ENCODE data around the gene DBT. TPM values are rescaled to one million over a fixed set of nuclear protein-coding genes. Genes with fewer than 3 reads are reported as not detected.
"Not testable (repeated sequence)": the region's sequence is repeated elsewhere in the genome, so short reads cannot be mapped to it uniquely, and the experiment has no call there.

DBT gene
- total RNA-seq, 4 donors from 2014 or later = 1.8 to 7.6 (median 4.9) TPM

DNA sequence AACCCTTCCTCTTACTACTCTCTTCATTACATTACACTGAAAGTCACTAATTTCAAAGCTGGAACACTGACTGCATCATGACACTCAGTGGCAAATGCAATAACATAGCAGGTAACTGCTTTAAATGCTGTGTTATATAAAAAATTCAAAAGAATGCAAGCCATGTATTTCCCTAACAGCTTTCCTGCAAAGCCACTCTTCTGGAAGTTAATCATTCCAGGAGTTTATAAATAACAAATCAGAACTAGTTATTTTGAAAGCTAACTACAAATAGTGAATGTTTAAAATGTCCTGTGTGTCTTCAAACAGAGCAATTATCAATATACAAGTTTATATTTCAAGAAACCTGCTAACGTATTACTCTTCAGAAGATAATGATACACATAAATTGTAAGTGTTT lies 34.5 kb downstream of the DBT start:
- peaks cover 0 to 57% (median 21%) of the 10 kb centered on the region in 4 donors for H3K36me3 ChIP-seq
- no peak overlapping the region for H3K27ac ChIP-seq
- no peaks in the 10 kb centered on the region for H3K27me3 ChIP-seq
- 80% methylated on average over 1 of the region's 1 CpG; no CpG with 5 or more reads in 1 of the 2 donors for WGBS, 2 donors (ENCODE audit: low coverage in 1 of 2)
- intact Hi-C loops (cut with DNase I; ENCODE audit: low total_unique reads) (no loop called here), in situ Hi-C loops (cut with MboI; ENCODE audit: low pct_ligation_motif_present in 1 of 4, low pct_unique_long_range_greater_than_20kb in 1 of 4, low sequenced_read_pairs in 3 of 4) (no loop called here)
- DNase-seq = no peak
- H3K9me3 ChIP-seq = no peaks in the 10 kb centered on the region
- no peak for TF ChIP-seq POLR2A (IDR thresholded peaks at IDR 0.05)
- no peak for TF ChIP-seq EP300 (IDR thresholded peaks at IDR 0.05; ENCODE audit: low read depth)
- TF ChIP-seq, protein P1, sequence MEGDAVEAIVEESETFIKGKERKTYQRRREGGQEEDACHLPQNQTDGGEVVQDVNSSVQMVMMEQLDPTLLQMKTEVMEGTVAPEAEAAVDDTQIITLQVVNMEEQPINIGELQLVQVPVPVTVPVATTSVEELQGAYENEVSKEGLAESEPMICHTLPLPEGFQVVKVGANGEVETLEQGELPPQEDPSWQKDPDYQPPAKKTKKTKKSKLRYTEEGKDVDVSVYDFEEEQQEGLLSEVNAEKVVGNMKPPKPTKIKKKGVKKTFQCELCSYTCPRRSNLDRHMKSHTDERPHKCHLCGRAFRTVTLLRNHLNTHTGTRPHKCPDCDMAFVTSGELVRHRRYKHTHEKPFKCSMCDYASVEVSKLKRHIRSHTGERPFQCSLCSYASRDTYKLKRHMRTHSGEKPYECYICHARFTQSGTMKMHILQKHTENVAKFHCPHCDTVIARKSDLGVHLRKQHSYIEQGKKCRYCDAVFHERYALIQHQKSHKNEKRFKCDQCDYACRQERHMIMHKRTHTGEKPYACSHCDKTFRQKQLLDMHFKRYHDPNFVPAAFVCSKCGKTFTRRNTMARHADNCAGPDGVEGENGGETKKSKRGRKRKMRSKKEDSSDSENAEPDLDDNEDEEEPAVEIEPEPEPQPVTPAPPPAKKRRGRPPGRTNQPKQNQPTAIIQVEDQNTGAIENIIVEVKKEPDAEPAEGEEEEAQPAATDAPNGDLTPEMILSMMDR (IDR thresholded peaks at IDR 0.05) = no peak
- no peak for TF ChIP-seq POLR2AphosphoS5 (IDR thresholded peaks at IDR 0.05)
- H3K4me1 ChIP-seq = no peaks in the 10 kb centered on the region
- H3K4me3 ChIP-seq = no peak overlapping the region

DNA sequence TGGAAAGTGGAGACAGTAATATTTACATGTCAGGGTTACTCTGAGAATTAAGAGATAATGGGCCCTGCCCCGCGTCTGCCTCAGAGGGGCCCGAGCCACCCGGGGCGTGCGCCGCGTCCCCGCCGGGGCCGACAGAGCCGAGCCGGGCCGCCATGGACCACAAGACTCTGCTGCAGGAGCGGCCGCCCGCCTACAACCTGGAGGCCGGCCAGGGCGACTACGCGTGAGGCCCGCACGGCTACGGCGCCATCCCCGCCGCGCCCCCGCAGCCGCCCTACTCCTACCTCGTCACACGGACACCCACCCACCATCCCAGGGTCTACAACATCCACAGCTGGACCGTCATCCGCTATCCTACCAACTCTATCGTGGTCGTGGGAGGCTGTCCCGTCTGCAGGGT lies 36.5 kb downstream of the DBT start:
- TF ChIP-seq EP300 (IDR thresholded peaks at IDR 0.05; ENCODE audit: low read depth) (no peak), POLR2A (IDR thresholded peaks at IDR 0.05) (no peak), POLR2AphosphoS5 (IDR thresholded peaks at IDR 0.05) (no peak)
- TF ChIP-seq, protein P1 (IDR thresholded peaks at IDR 0.05) = no peak
- H3K9me3 ChIP-seq = no peaks in the 10 kb centered on the region
- in situ Hi-C loops (cut with MboI; ENCODE audit: low pct_ligation_motif_present in 1 of 4, low pct_unique_long_range_greater_than_20kb in 1 of 4, low sequenced_read_pairs in 3 of 4) (no loop called here), intact Hi-C loops (cut with DNase I; ENCODE audit: low total_unique reads) (no loop called here)
- DNase-seq = no peak
- H3K4me3 ChIP-seq = no peak overlapping the region
- no peak overlapping the region for H3K27ac ChIP-seq
- H3K36me3 ChIP-seq = peaks cover 0 to 51% (median 25%) of the 10 kb centered on the region in 4 donors
- no peaks in the 10 kb centered on the region for H3K4me1 ChIP-seq
- H3K27me3 ChIP-seq = no peaks in the 10 kb centered on the region
- WGBS, 2 donors (ENCODE audit: low coverage in 1 of 2) = 97% methylated on average over 37 of the region's 37 CpGs; no CpG with 5 or more reads in 1 of the 2 donors

DNA sequence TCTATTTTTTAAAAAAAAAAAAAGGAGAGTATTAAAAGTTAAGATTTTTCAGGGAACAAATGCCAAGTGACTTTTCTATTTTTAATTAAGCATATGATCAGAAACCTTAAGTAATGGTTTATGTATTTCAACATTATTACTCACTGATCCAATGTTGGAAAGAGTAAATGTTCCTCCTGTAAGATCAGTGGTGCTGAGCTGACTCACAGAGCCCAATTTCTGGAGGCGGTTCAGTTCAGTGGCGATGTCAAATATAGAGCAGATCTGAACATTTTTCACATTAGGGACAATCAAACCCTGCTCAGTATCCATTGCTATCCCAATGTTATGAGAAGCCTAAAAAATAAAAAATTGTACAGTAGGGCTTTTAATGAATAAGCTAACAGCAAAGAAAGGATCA lies 43.3 kb downstream of the DBT start:
- 97 to 100% methylated on average over 2 of the region's 2 CpGs for WGBS, 2 donors (ENCODE audit: low coverage in 1 of 2)
- no peak for TF ChIP-seq POLR2AphosphoS5 (IDR thresholded peaks at IDR 0.05)
- no peak for TF ChIP-seq POLR2A (IDR thresholded peaks at IDR 0.05)
- TF ChIP-seq, protein P1 (IDR thresholded peaks at IDR 0.05) = no peak
- no peak for TF ChIP-seq EP300 (IDR thresholded peaks at IDR 0.05; ENCODE audit: low read depth)
- DNase-seq = no peak
- Histone ChIP-seq H3K9me3 (peaks cover 4% of the 10 kb centered on the region in 2 donors), H3K4me1 (peaks cover 0 to 3% (median 0%) of the 10 kb centered on the region in 4 donors), H3K27ac (no peak overlapping the region), H3K36me3 (peaks cover 0 to 49% (median 19%) of the 10 kb centered on the region in 4 donors), H3K27me3 (no peaks in the 10 kb centered on the region), H3K4me3 (no peak overlapping the region)
- intact Hi-C loops (cut with DNase I; ENCODE audit: low total_unique reads) (no loop called here), in situ Hi-C loops (cut with MboI; ENCODE audit: low pct_ligation_motif_present in 1 of 4, low pct_unique_long_range_greater_than_20kb in 1 of 4, low sequenced_read_pairs in 3 of 4) (no loop called here)

DNA sequence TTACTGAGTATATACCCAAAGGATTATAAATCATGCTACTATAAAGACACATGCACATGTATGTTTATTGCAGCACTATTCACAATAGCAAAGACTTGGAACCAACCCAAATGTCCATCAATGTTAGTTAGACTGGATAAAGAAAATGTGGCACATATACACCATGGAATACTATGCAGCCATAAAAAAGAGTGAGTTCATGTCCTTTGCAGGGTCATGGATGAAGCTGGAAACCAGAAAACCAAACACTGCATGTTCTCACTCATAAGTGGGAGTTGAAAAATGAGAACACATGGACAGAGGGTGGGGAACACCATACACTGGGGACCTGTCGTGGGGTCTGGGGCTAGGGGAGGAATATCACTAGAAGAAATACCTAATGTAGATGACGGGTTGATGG lies 44.0 kb downstream of the DBT start:
- H3K4me1 ChIP-seq; H3K27ac ChIP-seq; DNase-seq; H3K9me3 ChIP-seq; H3K4me3 ChIP-seq; H3K27me3 ChIP-seq; in situ Hi-C loops (cut with MboI; ENCODE audit: low pct_ligation_motif_present in 1 of 4, low pct_unique_long_range_greater_than_20kb in 1 of 4, low sequenced_read_pairs in 3 of 4); intact Hi-C loops (cut with DNase I; ENCODE audit: low total_unique reads): not testable (repeated sequence)
- H3K36me3 ChIP-seq = peaks cover 0 to 53% (median 19%) of the 10 kb centered on the region in 4 donors
- WGBS, 2 donors (ENCODE audit: low coverage in 1 of 2) = 94 to 98% methylated on average over 2 of the region's 2 CpGs

DNA sequence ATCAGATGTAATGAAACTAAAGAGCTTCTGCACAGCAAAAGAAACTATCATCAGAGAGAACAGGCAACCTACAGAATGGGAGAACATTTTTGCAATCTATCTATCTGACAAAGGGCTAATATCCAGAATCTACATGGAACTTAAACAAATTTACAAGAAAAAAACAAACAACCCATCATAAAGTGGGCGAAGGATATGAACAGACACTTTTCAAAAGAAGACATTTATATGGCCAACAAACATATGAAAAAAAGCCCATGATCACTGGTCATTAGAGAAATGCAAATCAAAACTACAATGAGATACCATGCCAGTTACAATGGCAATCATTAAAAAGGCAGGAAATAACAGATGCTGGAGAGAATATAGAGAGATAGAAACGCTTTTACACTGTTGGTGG lies 44.5 kb downstream of the DBT start:
- DNase-seq; H3K4me1 ChIP-seq; H3K4me3 ChIP-seq; intact Hi-C loops (cut with DNase I; ENCODE audit: low total_unique reads); H3K27ac ChIP-seq; H3K27me3 ChIP-seq; in situ Hi-C loops (cut with MboI; ENCODE audit: low pct_ligation_motif_present in 1 of 4, low pct_unique_long_range_greater_than_20kb in 1 of 4, low sequenced_read_pairs in 3 of 4); H3K9me3 ChIP-seq: not testable (repeated sequence)
- H3K36me3 ChIP-seq = peaks cover 0 to 52% (median 19%) of the 10 kb centered on the region in 4 donors
- WGBS, 2 donors (ENCODE audit: low coverage in 1 of 2) = 98 to 100% methylated on average over 2 of the region's 2 CpGs
